Brain microvascular endothelial cell (primary cell): Measurements from ENCODE around the gene DUSP22.

Source experiments
- DNase-seq: peaks from one replicate; pipeline ENCODE4 v3.0.0-alpha.2; 2020
- H3K27ac ChIP-seq: fragments of 250-450 bp; sonication (Bioruptor Pico); 2 replicates; pipeline ENCODE4 v1.5.1; 2020; ENCODE audit warnings: mild to moderate bottlenecking, moderate library complexity
- H3K27me3 ChIP-seq: fragments of 250-450 bp; sonication (Bioruptor Pico); replicated peaks from 2 replicates; pipeline ENCODE4 v1.5.1; 2020; ENCODE audit warnings: mild to moderate bottlenecking
- H3K36me3 ChIP-seq: fragments of 250-450 bp; sonication (Bioruptor Pico); replicated peaks from 2 replicates; pipeline ENCODE4 v1.5.1; 2020; ENCODE audit warnings: mild to moderate bottlenecking
- H3K4me3 ChIP-seq: 2 replicates; pipeline ENCODE4 v1.5.1; 2011; ENCODE audit warnings: low read depth, mild to moderate bottlenecking, control low read depth, low read length, moderate library complexity
- CTCF ChIP-seq: IDR thresholded peaks from 2 replicates; pipeline ENCODE4 v1.5.1; 2011; ENCODE audit warnings: low read depth, mild to moderate bottlenecking, moderate library complexity, low read length, control low read depth, inconsistent platforms; ENCODE audit errors: missing control alignments
- in situ Hi-C: cut with HindIII; loops from 2 replicates; pipeline ENCODE4 v1.10.0; 2017; ENCODE audit warnings: low sequenced_read_pairs, low pct_ligation_motif_present

Gene DUSP22

GRCh38 chr6:301526-301925 lies 9.2 kb downstream of the DUSP22 start:
- no peak for DNase-seq
- Histone ChIP-seq H3K36me3 (no peaks in the 10 kb centered on the region), H3K27me3 (no peaks in the 10 kb centered on the region), H3K4me3 (no peak overlapping the region), H3K27ac (no peak overlapping the region)
- no peak for TF ChIP-seq CTCF
- in situ Hi-C loops, result no loop called here

GRCh38 chr6:301929-302705 lies 9.8 kb downstream of the DUSP22 start:
- in situ Hi-C loops, result no loop called here
- TF ChIP-seq CTCF, result no peak
- no peaks in the 10 kb centered on the region for H3K36me3 ChIP-seq
- H3K27me3 ChIP-seq, result no peaks in the 10 kb centered on the region
- H3K27ac ChIP-seq, result no peak overlapping the region
- DNase-seq, result no peak
- no peak overlapping the region for H3K4me3 ChIP-seq

- Histone ChIP-seq H3K27me3 (no peaks in the 10 kb centered on the region), H3K36me3 (no peaks in the 10 kb centered on the region), H3K4me3 (no peak overlapping the region), H3K27ac (no peak overlapping the region)
- no peak for DNase-seq
- no peak for TF ChIP-seq CTCF
- in situ Hi-C loops, result no loop called here
Measured at GRCh38 chr6:302760-303159, 10.5 kb downstream of the DUSP22 start.

- Histone ChIP-seq H3K36me3 (no peaks in the 10 kb centered on the region), H3K4me3 (no peak overlapping the region), H3K27ac (no peak overlapping the region), H3K27me3 (no peaks in the 10 kb centered on the region)
- in situ Hi-C loops, result no loop called here
- TF ChIP-seq CTCF, result no peak
- DNase-seq, result no peak
Measured at GRCh38 chr6:303263-303662, 11.0 kb downstream of the DUSP22 start.

- no peak for DNase-seq
- Histone ChIP-seq H3K27ac (no peak overlapping the region), H3K27me3 (no peaks in the 10 kb centered on the region), H3K4me3 (no peak overlapping the region), H3K36me3 (no peaks in the 10 kb centered on the region)
- peak; percentile 18 for TF ChIP-seq CTCF
- in situ Hi-C loops, result no loop called here
Measured at GRCh38 chr6:303948-304558, 11.8 kb downstream of the DUSP22 start.
